Stimulated activated naive CD8-positive, alpha-beta T cell treated with anti-CD3 and anti-CD28 coated beads, Interleukin-15, Interleukin-2, amounts not matched to agents 100 U/mL and 50 U/mL, for 24 hours (primary cell): ENCODE data around the gene BRS3.
A peak's percentile ranks its signal among the peaks of the same experiment; 100 is the strongest.

Experiments used
- ATAC-seq: fragments of 150-1000 bp; cut with Tn5 transposase; one replicate; pipeline ENCODE4 v1.10.0; 2021
- DNase-seq: peaks from one replicate; pipeline ENCODE4 v3.0.0; 2021

The BRS3 gene

GRCh38 chrX:136495043-136495442 is 7.3 kb downstream of the BRS3 start:
- no peak for DNase-seq
- ATAC-seq = no peak

- ATAC-seq (no peak), DNase-seq (no peak)
These were observed 8.5 kb downstream of the BRS3 start for GRCh38 chrX:136496186-136496763.

GRCh38 chrX:136496764-136497555 is 9.2 kb downstream of the BRS3 start:
- DNase-seq (peak; percentile 84), ATAC-seq (peak; percentile 86)

- no peak for DNase-seq
- ATAC-seq = no peak
These were observed 9.9 kb downstream of the BRS3 start, which contains the start of gene HTATSF1 for GRCh38 chrX:136497556-136498052. TSS of gene HTATSF1 (plus strand) at chrX:136497592. CDS start at chrX:136497685, 93 bp downstream.

GRCh38 chrX:136519069-136519468 is 31.3 kb downstream of the BRS3 start:
- DNase-seq (no peak), ATAC-seq (no peak)

GRCh38 chrX:136523770-136524169 is 36.0 kb downstream of the BRS3 start:
- no peak for ATAC-seq
- no peak for DNase-seq

- DNase-seq = no peak
- peak; percentile 46 for ATAC-seq
These were observed 38.2 kb downstream of the BRS3 start for GRCh38 chrX:136525738-136526606.

- no peak for DNase-seq
- ATAC-seq = no peak
These were observed 41.0 kb downstream of the BRS3 start for GRCh38 chrX:136528645-136529315.

- ATAC-seq = no peak
- DNase-seq = no peak
These were observed 42.0 kb downstream of the BRS3 start for GRCh38 chrX:136529795-136530194.

GRCh38 chrX:136531951-136532350 is 44.2 kb downstream of the BRS3 start, which contains the start of gene VGLL1:
TSS of gene VGLL1 (plus strand) at chrX:136532215. CDS start at chrX:136536021, 3,806 bp downstream.
- ATAC-seq = no peak
- DNase-seq = no peak

GRCh38 chrX:136534131-136534530 is 46.4 kb downstream of the BRS3 start:
- ATAC-seq = no peak

GRCh38 chrX:136538811-136539210 is 51.1 kb downstream of the BRS3 start:
- ATAC-seq = no peak
- DNase-seq = no peak

More at GRCh38 chrX:136534131-136534530, 46.4 kb downstream of the BRS3 start:
- DNase-seq = no peak

GRCh38 chrX:136540226-136540625 is 52.5 kb downstream of the BRS3 start:
- DNase-seq = no peak
- no peak for ATAC-seq

- DNase-seq (no peak), ATAC-seq (no peak)
These were observed 53.5 kb downstream of the BRS3 start for GRCh38 chrX:136541294-136541693.

GRCh38 chrX:136542281-136542680 is 54.5 kb downstream of the BRS3 start:
- DNase-seq = no peak
- ATAC-seq = no peak
